Epithelial cell of esophagus (primary cell): ENCODE results near the gene HDGFL3.

Experiments used
- DNase-seq: peaks from one replicate; pipeline ENCODE4 v3.0.0; 2010; ENCODE audit warnings: low read depth
- H3K4me3 ChIP-seq: 2 replicates; pipeline ENCODE4 v1.5.1; 2011; ENCODE audit warnings: mild to moderate bottlenecking, low read length, control low read depth
- CTCF ChIP-seq: IDR thresholded peaks from 2 replicates; pipeline ENCODE4 v1.5.1; 2011; ENCODE audit warnings: low read depth, mild to moderate bottlenecking, low read length, control low read depth, inconsistent platforms; ENCODE audit not compliant: insufficient read depth; ENCODE audit errors: missing control alignments

The HDGFL3 gene

GRCh38 chr15:83082730-83083386, 124.8 kb downstream of the HDGFL3 start:
- H3K4me3 ChIP-seq = no peak overlapping the region
- no peak for TF ChIP-seq CTCF
- no peak for DNase-seq

- no peak for DNase-seq
- no peak for TF ChIP-seq CTCF
- no peak overlapping the region for H3K4me3 ChIP-seq
Observed at GRCh38 chr15:83081256-83082014, 126.2 kb downstream of the HDGFL3 start.

GRCh38 chr15:83078712-83079111, 128.9 kb downstream of the HDGFL3 start:
- DNase-seq = no peak
- TF ChIP-seq CTCF = no peak
- no peak overlapping the region for H3K4me3 ChIP-seq
